Nephron (organoid): Measurements from ENCODE around the gene RAB40B.

ENCODE experiments used
- H3K27ac Mint-ChIP-seq, 3 experiments: 2 replicates each; pipeline ENCODE4 v1.8.0; 2020; ENCODE audit warnings: mixed read lengths in 3 of 3, mild to moderate bottlenecking in 2 of 3, moderate library complexity in 1 of 3
- H3K27me3 Mint-ChIP-seq: 2 replicates; pipeline ENCODE4 v1.8.0; 2021; ENCODE audit warnings: low read depth, mild to moderate bottlenecking, moderate library complexity, mixed read lengths
- H3K36me3 Mint-ChIP-seq: 2 replicates; pipeline ENCODE4 v1.8.0; 2020; ENCODE audit warnings: low read depth, mixed read lengths
- H3K4me1 Mint-ChIP-seq: 2 replicates; pipeline ENCODE4 v1.8.0; 2020; ENCODE audit warnings: mixed read lengths
- H3K4me3 Mint-ChIP-seq, 3 experiments: 2 replicates each; pipeline ENCODE4 v1.8.0; 2020; ENCODE audit warnings: mild to moderate bottlenecking in 3 of 3, mixed read lengths in 3 of 3, moderate library complexity in 2 of 3
- H3K9me3 Mint-ChIP-seq: 2 replicates; pipeline ENCODE4 v1.8.0; 2020; ENCODE audit warnings: mixed read lengths
- TF ChIP-seq, protein P1 (sequence below), 3 experiments: fragments of 200-600 bp; sonication (generic); IDR thresholded peaks; one replicate each; pipeline ENCODE4 v1.5.0; 2021; ENCODE audit warnings: antibody characterized with exemption in 3 of 3; ENCODE audit not compliant: unreplicated experiment in 3 of 3

The RAB40B gene

DNA sequence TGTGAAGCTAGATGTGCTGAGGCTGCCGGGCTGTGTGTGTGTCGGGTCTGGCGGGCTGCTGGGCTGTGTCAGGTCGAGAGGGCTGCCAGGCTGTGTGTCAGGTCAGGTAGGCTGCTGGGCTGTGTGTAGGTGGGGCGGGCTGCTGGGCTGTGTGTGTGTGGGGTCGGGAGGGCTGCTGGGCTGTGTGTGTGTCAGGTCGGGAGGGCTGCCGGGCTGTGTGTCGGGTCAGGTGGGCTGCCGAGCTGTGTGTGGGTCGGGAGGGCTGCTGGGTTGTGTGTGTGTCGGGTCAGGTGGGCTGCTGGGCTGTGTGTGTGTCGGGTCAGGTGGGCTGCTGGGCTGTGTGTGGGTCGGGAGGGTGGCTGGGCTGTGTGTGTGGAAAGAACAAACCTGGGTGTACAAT is 58.9 kb downstream of the RAB40B start:
- peaks cover 71% of the 10 kb centered on the region for H3K36me3 Mint-ChIP-seq
- TF ChIP-seq, protein P1, sequence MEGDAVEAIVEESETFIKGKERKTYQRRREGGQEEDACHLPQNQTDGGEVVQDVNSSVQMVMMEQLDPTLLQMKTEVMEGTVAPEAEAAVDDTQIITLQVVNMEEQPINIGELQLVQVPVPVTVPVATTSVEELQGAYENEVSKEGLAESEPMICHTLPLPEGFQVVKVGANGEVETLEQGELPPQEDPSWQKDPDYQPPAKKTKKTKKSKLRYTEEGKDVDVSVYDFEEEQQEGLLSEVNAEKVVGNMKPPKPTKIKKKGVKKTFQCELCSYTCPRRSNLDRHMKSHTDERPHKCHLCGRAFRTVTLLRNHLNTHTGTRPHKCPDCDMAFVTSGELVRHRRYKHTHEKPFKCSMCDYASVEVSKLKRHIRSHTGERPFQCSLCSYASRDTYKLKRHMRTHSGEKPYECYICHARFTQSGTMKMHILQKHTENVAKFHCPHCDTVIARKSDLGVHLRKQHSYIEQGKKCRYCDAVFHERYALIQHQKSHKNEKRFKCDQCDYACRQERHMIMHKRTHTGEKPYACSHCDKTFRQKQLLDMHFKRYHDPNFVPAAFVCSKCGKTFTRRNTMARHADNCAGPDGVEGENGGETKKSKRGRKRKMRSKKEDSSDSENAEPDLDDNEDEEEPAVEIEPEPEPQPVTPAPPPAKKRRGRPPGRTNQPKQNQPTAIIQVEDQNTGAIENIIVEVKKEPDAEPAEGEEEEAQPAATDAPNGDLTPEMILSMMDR (IDR thresholded peaks at IDR 0.05; ENCODE audit: unreplicated experiment in 3 of 3), result no peak
- H3K27me3 Mint-ChIP-seq, result no peaks in the 10 kb centered on the region
- no peaks in the 10 kb centered on the region for H3K9me3 Mint-ChIP-seq
- no peak overlapping the region for H3K4me3 Mint-ChIP-seq
- H3K27ac Mint-ChIP-seq, result peak overlapping the region in 1 of 3 experiments; percentile 45
- peaks cover 5% of the 10 kb centered on the region for H3K4me1 Mint-ChIP-seq

DNA sequence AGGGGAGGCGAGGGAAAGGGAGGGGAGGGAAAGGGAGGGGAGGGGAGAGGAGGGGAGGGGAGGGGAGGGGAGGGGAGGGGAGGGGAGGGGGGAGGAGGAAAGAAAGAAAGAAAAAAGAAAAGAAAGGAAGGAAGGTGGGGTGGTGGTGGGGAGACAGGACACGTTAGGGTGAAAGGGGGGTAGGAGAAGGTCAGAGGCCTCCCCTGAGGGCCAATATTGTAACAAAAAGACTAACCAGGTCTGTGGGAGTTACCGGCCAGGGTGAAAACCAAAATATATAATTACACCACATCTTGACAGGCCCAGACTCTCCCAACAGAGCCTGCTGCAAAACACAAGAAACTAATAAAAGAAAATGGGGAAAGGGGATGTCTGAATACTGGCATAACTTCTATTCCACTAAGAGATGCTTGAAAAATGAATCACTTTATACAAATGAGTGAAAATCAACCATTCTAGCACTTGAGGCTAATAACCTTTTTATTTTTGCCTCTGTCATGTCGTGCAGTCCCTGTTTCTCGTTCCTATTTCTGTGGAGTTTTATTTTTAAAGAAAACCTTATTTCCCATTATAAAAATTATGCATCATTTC is 60.2 kb downstream of the RAB40B start:
- Mint-ChIP-seq H3K4me1 (peaks cover 5% of the 10 kb centered on the region), H3K27ac (no peak overlapping the region), H3K9me3 (no peaks in the 10 kb centered on the region), H3K4me3 (no peak overlapping the region), H3K27me3 (no peaks in the 10 kb centered on the region), H3K36me3 (peaks cover 65% of the 10 kb centered on the region)
- TF ChIP-seq, protein P1 (IDR thresholded peaks at IDR 0.05; ENCODE audit: unreplicated experiment in 3 of 3), result no peak

DNA sequence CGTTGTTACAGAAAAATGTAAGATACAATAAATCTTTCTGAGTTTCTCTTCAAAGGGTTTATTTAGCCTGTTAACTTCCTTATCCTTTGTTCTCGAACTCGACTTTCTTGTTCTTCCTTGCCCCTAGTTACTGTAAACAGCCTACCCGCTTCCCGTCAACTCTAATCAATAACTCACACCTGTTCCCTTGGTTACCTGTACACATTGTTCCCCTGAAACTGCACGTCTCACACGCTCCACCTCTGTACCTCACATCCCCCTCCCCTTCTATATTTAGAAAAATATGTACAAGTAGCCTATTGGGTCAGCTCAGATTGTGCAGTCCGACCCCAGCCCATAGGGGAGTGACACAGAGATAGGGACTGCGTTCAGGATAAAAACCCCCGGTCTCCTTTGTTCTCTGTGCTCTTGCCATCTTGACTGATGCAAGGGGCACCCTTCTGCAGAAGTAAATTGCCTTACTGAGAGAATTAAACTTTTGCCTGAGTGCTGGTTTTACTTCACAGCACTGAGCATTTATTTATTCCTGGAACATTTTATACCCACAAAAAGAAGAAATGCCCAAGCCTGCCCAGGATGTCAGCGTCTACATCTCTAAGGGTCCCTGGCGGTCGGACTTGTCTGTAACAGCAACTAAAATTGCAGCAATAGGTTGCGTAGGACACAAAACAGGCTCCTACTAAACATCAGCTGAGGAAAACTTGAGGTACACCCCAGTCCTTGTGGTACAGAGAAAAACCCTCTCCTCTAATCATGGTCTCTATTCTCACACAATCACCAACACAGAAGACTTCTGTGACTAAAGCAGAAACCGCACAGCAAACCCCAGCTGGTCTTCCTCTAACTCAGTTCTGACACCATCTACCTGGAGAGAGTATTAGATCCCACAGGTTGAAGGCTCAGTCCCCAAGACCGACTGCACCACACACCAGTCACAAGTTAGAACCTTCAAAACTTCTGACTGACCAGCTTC is 61.6 kb downstream of the RAB40B start:
- H3K4me1 Mint-ChIP-seq, result peaks cover 5% of the 10 kb centered on the region
- H3K27ac Mint-ChIP-seq, result peak overlapping the region; percentile 19 to 92 (median 74)
- H3K27me3 Mint-ChIP-seq, result no peaks in the 10 kb centered on the region
- peaks cover 65% of the 10 kb centered on the region for H3K36me3 Mint-ChIP-seq
- H3K4me3 Mint-ChIP-seq, result peak overlapping the region in 1 of 3 experiments; percentile 26
- no peaks in the 10 kb centered on the region for H3K9me3 Mint-ChIP-seq
- TF ChIP-seq, protein P1 (IDR thresholded peaks at IDR 0.05; ENCODE audit: unreplicated experiment in 3 of 3), result no peak

DNA sequence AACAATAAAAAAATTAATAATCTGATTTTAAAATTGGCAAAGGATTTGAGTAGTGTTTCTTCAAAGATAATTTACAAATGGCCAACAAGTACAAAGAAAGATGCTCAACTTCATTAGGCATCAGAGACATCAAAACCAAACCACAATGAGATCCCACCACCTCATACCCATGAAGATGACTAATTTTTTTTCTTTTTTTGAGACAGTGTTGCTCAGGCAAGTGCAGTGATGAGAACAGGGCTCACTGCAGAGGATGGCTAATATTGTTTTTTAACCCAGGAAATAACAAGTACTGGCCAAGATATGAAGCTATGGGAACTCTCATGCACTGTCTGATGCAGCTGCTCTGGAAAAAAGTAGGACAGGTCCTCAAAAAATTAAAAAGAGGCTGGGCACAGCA is 65.2 kb downstream of the RAB40B start:
- no peaks in the 10 kb centered on the region for H3K9me3 Mint-ChIP-seq
- no peak overlapping the region for H3K4me3 Mint-ChIP-seq
- TF ChIP-seq, protein P1 (IDR thresholded peaks at IDR 0.05; ENCODE audit: unreplicated experiment in 3 of 3), result no peak
- no peak overlapping the region for H3K27ac Mint-ChIP-seq
- no peaks in the 10 kb centered on the region for H3K27me3 Mint-ChIP-seq
- H3K36me3 Mint-ChIP-seq, result peaks cover 61% of the 10 kb centered on the region
- peaks cover 5% of the 10 kb centered on the region for H3K4me1 Mint-ChIP-seq

DNA sequence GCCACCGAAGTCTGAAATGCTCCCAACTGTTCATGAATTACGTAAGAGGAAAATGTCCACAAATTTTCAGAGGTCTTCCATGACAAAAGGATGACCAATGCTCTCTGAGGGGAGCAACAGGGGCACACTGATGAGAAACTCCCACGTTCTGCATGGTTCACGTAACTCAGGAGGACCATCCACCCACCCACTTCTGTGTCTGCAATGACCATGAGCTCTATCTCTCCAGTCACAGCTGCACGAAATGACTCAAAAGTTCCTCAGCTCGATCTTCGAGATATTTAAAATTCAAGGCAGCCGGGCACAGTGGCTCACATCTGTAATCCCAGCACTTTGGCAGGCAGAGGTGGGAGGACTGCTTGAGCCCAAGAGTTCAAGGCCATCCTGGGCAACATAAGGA is 66.0 kb downstream of the RAB40B start:
- no peaks in the 10 kb centered on the region for H3K9me3 Mint-ChIP-seq
- H3K4me1 Mint-ChIP-seq, result peaks cover 5% of the 10 kb centered on the region
- H3K27me3 Mint-ChIP-seq, result no peaks in the 10 kb centered on the region
- no peak overlapping the region for H3K4me3 Mint-ChIP-seq
- H3K27ac Mint-ChIP-seq, result no peak overlapping the region
- TF ChIP-seq, protein P1 (IDR thresholded peaks at IDR 0.05; ENCODE audit: unreplicated experiment in 3 of 3), result no peak
- peaks cover 65% of the 10 kb centered on the region for H3K36me3 Mint-ChIP-seq
